Measurements from ENCODE around the gene ANTXR1. TPM values are rescaled to one million over a fixed set of nuclear protein-coding genes. Genes with fewer than 3 reads are reported as not detected.

The ANTXR1 gene
- polyA plus RNA-seq, 1 donor (not counting 4 experiments of a cell fraction or from before 2014, with no cell fraction given): 20.4 TPM

DNA sequence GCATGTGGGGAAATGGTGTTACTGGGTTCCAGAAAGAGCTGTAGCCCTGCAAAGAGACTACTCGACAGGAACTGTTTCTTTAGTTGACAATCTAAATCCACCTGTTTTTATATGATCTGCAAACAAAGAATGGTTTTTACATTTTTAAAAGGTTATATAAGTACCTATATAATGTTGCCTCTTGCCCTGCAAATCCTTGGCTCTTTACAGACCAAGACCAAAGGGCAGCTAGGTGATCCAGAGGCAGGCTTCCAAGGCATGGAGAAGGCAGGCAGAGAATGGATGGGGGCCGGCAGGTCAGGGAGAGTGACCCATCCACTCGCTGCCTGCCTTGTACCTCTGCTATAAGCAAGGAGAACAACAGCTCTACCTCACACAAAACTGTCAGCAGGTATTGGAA is 173.6 kb downstream of the ANTXR1 start:
- Histone ChIP-seq H3K4me2 (ENCODE audit: control insufficient read depth, extremely low read depth, insufficient read depth, low read depth, low read length) (no peak overlapping the region), H4K20me1 (ENCODE audit: control insufficient read depth, extremely low read depth, insufficient read depth, low read length) (no peaks in the 10 kb centered on the region), H3K27ac (ENCODE audit: control insufficient read depth, insufficient read depth, low read length) (no peak overlapping the region), H3K9ac (ENCODE audit: control insufficient read depth, extremely low read depth, insufficient read depth, low read length) (no peak overlapping the region), H3K36me3 (ENCODE audit: control insufficient read depth in 2 of 2, extremely low read depth in 1 of 2, insufficient read depth in 2 of 2, low read length in 2 of 2) (peaks cover 3 to 5% of the 10 kb centered on the region in 2 experiments), H3K27me3 (ENCODE audit: control insufficient read depth, extremely low read depth, insufficient read depth, low read length) (no peaks in the 10 kb centered on the region), H3K9me3 (ENCODE audit: control insufficient read depth, low read depth, low read length) (no peaks in the 10 kb centered on the region), H3K4me1 (ENCODE audit: control insufficient read depth, extremely low read depth, insufficient read depth, low read length) (peaks cover 26% of the 10 kb centered on the region), H2AFZ (ENCODE audit: control insufficient read depth, low read length) (no peak overlapping the region), H3K9me1 (ENCODE audit: control insufficient read depth, extremely low read depth, insufficient read depth, low read length) (peaks cover 2% of the 10 kb centered on the region), H3K79me2 (ENCODE audit: control insufficient read depth, insufficient read depth, low read length) (no peaks in the 10 kb centered on the region), H3K4me3 (ENCODE audit: control insufficient read depth in 2 of 3, extremely low read depth in 1 of 3, insufficient read depth in 2 of 3, low read depth in 1 of 3, low read length in 3 of 3) (no peak overlapping the region)
- dilution Hi-C loops (cut with MboI; ENCODE audit: extremely low pct_ligation_motif_present, low sequenced_read_pairs): no loop called here
- FAIRE-seq: no peak
- no peak for DNase-seq (ENCODE audit: low read depth, low spot score)
- no peak for TF ChIP-seq EZH2 (IDR thresholded peaks at IDR 0.05; ENCODE audit: low read length)
- TF ChIP-seq CTCF (optimal IDR thresholded peaks at IDR 0.05 in 1 of 3, IDR thresholded peaks at IDR 0.05 in 1 of 3, conservative IDR thresholded peaks at IDR 0.05 in 1 of 3; ENCODE audit: extremely low read depth in 1 of 3, insufficient read depth in 2 of 3, low read length in 3 of 3): no peak

GRCh38 chr2:69188182-69188900 is 175.4 kb downstream of the ANTXR1 start:
- Histone ChIP-seq H3K4me3 (ENCODE audit: control insufficient read depth in 2 of 3, extremely low read depth in 1 of 3, insufficient read depth in 2 of 3, low read depth in 1 of 3, low read length in 3 of 3) (no peak overlapping the region), H3K4me2 (ENCODE audit: control insufficient read depth, extremely low read depth, insufficient read depth, low read depth, low read length) (no peak overlapping the region), H2AFZ (ENCODE audit: control insufficient read depth, low read length) (no peak overlapping the region), H3K9ac (ENCODE audit: control insufficient read depth, extremely low read depth, insufficient read depth, low read length) (no peak overlapping the region), H3K9me3 (ENCODE audit: control insufficient read depth, low read depth, low read length) (no peaks in the 10 kb centered on the region), H3K4me1 (ENCODE audit: control insufficient read depth, extremely low read depth, insufficient read depth, low read length) (peaks cover 26% of the 10 kb centered on the region), H3K27ac (ENCODE audit: control insufficient read depth, insufficient read depth, low read length) (no peak overlapping the region), H4K20me1 (ENCODE audit: control insufficient read depth, extremely low read depth, insufficient read depth, low read length) (no peaks in the 10 kb centered on the region), H3K27me3 (ENCODE audit: control insufficient read depth, extremely low read depth, insufficient read depth, low read length) (no peaks in the 10 kb centered on the region), H3K79me2 (ENCODE audit: control insufficient read depth, insufficient read depth, low read length) (no peaks in the 10 kb centered on the region), H3K36me3 (ENCODE audit: control insufficient read depth in 2 of 2, extremely low read depth in 1 of 2, insufficient read depth in 2 of 2, low read length in 2 of 2) (peaks cover 0 to 2% of the 10 kb centered on the region in 2 experiments), H3K9me1 (ENCODE audit: control insufficient read depth, extremely low read depth, insufficient read depth, low read length) (peaks cover 2% of the 10 kb centered on the region)
- FAIRE-seq (no peak), DNase-seq (ENCODE audit: low read depth, low spot score) (no peak)
- dilution Hi-C loops (cut with MboI; ENCODE audit: extremely low pct_ligation_motif_present, low sequenced_read_pairs): no loop called here
- TF ChIP-seq CTCF (optimal IDR thresholded peaks at IDR 0.05 in 1 of 3, IDR thresholded peaks at IDR 0.05 in 1 of 3, conservative IDR thresholded peaks at IDR 0.05 in 1 of 3; ENCODE audit: extremely low read depth in 1 of 3, insufficient read depth in 2 of 3, low read length in 3 of 3) (no peak), EZH2 (IDR thresholded peaks at IDR 0.05; ENCODE audit: low read length) (no peak)

Measured in keratinocyte (primary cell).